Measurements from ENCODE around the gene SIAH3.

The SIAH3 gene

GRCh38 chr13:45838171-45838745, 13.3 kb downstream of the SIAH3 start:
- H3K9ac ChIP-seq (ENCODE audit: low read length) = no peak overlapping the region
- DNase-seq = no peak

GRCh38 chr13:45837111-45837510, 14.4 kb downstream of the SIAH3 start:
- no peak for TF ChIP-seq CTCF (IDR thresholded peaks at IDR 0.05; ENCODE audit: low read length)
- no peak for TF ChIP-seq EZH2phosphoT487 (IDR thresholded peaks at IDR 0.05; ENCODE audit: low read length)
- no peak for TF ChIP-seq EZH2 (optimal IDR thresholded peaks at IDR 0.05; ENCODE audit: low read depth, low read length)
- no peaks in the 10 kb centered on the region for H3K27me3 ChIP-seq (replicated peaks; ENCODE audit: insufficient read depth, low read length)
- H2AFZ ChIP-seq (ENCODE audit: low read length) = no peak overlapping the region
- no peaks in the 10 kb centered on the region for H3K9me3 ChIP-seq (replicated peaks; ENCODE audit: insufficient read depth, low read length)
- no peak overlapping the region for H3K9ac ChIP-seq (ENCODE audit: low read length)
- no peaks in the 10 kb centered on the region for H3K36me3 ChIP-seq (replicated peaks; ENCODE audit: insufficient read depth, low read length)
- no peaks in the 10 kb centered on the region for H4K20me1 ChIP-seq (ENCODE audit: insufficient read depth, low read length)
- no peaks in the 10 kb centered on the region for H3K9me2 ChIP-seq (replicated peaks; ENCODE audit: insufficient read depth, low read length)
- no peak for DNase-seq
- H3K27ac ChIP-seq (ENCODE audit: low read length) = no peak overlapping the region
- H3K79me2 ChIP-seq (ENCODE audit: low read length) = no peaks in the 10 kb centered on the region
- no peak overlapping the region for H3K4me3 ChIP-seq (ENCODE audit: low read length)
- H3K4me1 ChIP-seq (ENCODE audit: low read length) = no peaks in the 10 kb centered on the region
- no peaks in the 10 kb centered on the region for H3F3A ChIP-seq (ENCODE audit: insufficient read depth, low read length)
- H3K4me2 ChIP-seq (ENCODE audit: low read depth, low read length) = no peak overlapping the region

More at GRCh38 chr13:45838171-45838745, 13.3 kb downstream of the SIAH3 start:
- TF ChIP-seq EZH2phosphoT487 (IDR thresholded peaks at IDR 0.05; ENCODE audit: low read length) (no peak), CTCF (IDR thresholded peaks at IDR 0.05; ENCODE audit: low read length) (no peak), EZH2 (optimal IDR thresholded peaks at IDR 0.05; ENCODE audit: low read depth, low read length) (no peak)
- Histone ChIP-seq H3K9me3 (replicated peaks; ENCODE audit: insufficient read depth, low read length) (no peaks in the 10 kb centered on the region), H3K79me2 (ENCODE audit: low read length) (no peaks in the 10 kb centered on the region), H3K9me2 (replicated peaks; ENCODE audit: insufficient read depth, low read length) (no peaks in the 10 kb centered on the region), H2AFZ (ENCODE audit: low read length) (no peak overlapping the region), H3K4me2 (ENCODE audit: low read depth, low read length) (no peak overlapping the region), H3K27ac (ENCODE audit: low read length) (no peak overlapping the region), H3K4me3 (ENCODE audit: low read length) (no peak overlapping the region), H3K27me3 (replicated peaks; ENCODE audit: insufficient read depth, low read length) (no peaks in the 10 kb centered on the region), H3F3A (ENCODE audit: insufficient read depth, low read length) (no peaks in the 10 kb centered on the region), H4K20me1 (ENCODE audit: insufficient read depth, low read length) (no peaks in the 10 kb centered on the region), H3K4me1 (ENCODE audit: low read length) (no peaks in the 10 kb centered on the region), H3K36me3 (replicated peaks; ENCODE audit: insufficient read depth, low read length) (no peaks in the 10 kb centered on the region)

- Histone ChIP-seq H4K20me1 (ENCODE audit: insufficient read depth, low read length) (no peaks in the 10 kb centered on the region), H3K27ac (ENCODE audit: low read length) (no peak overlapping the region)
- no peak for TF ChIP-seq EZH2 (optimal IDR thresholded peaks at IDR 0.05; ENCODE audit: low read depth, low read length)
- TF ChIP-seq CTCF (IDR thresholded peaks at IDR 0.05; ENCODE audit: low read length) = no peak
- no peak for TF ChIP-seq EZH2phosphoT487 (IDR thresholded peaks at IDR 0.05; ENCODE audit: low read length)
These were observed 17.1 kb downstream of the SIAH3 start for GRCh38 chr13:45834411-45834994.

More at GRCh38 chr13:45834411-45834994, 17.1 kb downstream of the SIAH3 start:
- Histone ChIP-seq H3F3A (ENCODE audit: insufficient read depth, low read length) (no peaks in the 10 kb centered on the region), H3K36me3 (replicated peaks; ENCODE audit: insufficient read depth, low read length) (no peaks in the 10 kb centered on the region), H3K9me3 (replicated peaks; ENCODE audit: insufficient read depth, low read length) (no peaks in the 10 kb centered on the region), H3K4me3 (ENCODE audit: low read length) (no peak overlapping the region), H3K4me2 (ENCODE audit: low read depth, low read length) (no peak overlapping the region), H3K9ac (ENCODE audit: low read length) (no peak overlapping the region), H2AFZ (ENCODE audit: low read length) (no peak overlapping the region), H3K9me2 (replicated peaks; ENCODE audit: insufficient read depth, low read length) (no peaks in the 10 kb centered on the region), H3K27me3 (replicated peaks; ENCODE audit: insufficient read depth, low read length) (no peaks in the 10 kb centered on the region), H3K79me2 (ENCODE audit: low read length) (no peaks in the 10 kb centered on the region), H3K4me1 (ENCODE audit: low read length) (no peaks in the 10 kb centered on the region)
- no peak for DNase-seq
